ENCODE measurements around the gene PCGF1.

DNA sequence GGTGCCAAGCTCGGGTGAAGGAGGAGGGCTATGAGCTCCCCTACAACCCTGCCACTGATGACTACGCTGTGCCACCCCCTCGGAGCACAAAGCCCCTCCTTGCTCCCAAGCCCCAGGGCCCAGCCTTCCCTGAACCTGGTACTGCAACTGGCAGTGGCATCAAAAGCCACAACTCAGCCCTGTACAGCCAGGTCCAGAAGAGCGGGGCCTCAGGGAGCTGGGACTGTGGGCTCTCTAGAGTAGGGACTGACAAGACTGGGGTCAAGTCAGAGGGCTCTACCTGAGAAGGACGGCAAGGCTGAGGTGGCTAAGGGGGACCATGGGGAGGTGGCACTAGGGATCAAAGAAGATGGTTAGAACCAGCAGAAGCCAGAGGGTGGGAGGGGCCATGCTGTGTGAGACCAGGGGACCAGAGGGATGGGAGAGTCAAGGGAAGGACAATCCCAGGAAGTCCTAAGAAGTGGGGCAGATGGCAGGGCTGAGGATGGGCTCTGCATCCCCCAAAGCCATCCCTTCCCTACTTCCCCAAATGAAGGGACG is 49.4 kb upstream of the PCGF1 start:
- TF ChIP-seq, protein P1, sequence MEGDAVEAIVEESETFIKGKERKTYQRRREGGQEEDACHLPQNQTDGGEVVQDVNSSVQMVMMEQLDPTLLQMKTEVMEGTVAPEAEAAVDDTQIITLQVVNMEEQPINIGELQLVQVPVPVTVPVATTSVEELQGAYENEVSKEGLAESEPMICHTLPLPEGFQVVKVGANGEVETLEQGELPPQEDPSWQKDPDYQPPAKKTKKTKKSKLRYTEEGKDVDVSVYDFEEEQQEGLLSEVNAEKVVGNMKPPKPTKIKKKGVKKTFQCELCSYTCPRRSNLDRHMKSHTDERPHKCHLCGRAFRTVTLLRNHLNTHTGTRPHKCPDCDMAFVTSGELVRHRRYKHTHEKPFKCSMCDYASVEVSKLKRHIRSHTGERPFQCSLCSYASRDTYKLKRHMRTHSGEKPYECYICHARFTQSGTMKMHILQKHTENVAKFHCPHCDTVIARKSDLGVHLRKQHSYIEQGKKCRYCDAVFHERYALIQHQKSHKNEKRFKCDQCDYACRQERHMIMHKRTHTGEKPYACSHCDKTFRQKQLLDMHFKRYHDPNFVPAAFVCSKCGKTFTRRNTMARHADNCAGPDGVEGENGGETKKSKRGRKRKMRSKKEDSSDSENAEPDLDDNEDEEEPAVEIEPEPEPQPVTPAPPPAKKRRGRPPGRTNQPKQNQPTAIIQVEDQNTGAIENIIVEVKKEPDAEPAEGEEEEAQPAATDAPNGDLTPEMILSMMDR (IDR thresholded peaks at IDR 0.05; ENCODE audit: borderline replicate concordance, extremely low read depth, low read length, poor library complexity, severe bottlenecking) = no peak
- no peak for TF ChIP-seq EZH2 (IDR thresholded peaks at IDR 0.05; ENCODE audit: borderline replicate concordance, low read depth, low read length, severe bottlenecking)

Measured in DND-41 (cell line).